ENCODE data around the gene FOXRED1. TPM values are rescaled to one million over a fixed set of nuclear protein-coding genes. Genes with fewer than 3 reads are reported as not detected.

FOXRED1 gene
- total and polyA plus RNA-seq, 3 experiments from 2014 or later, result 16.3 to 42.4 (median 40.3) TPM

DNA sequence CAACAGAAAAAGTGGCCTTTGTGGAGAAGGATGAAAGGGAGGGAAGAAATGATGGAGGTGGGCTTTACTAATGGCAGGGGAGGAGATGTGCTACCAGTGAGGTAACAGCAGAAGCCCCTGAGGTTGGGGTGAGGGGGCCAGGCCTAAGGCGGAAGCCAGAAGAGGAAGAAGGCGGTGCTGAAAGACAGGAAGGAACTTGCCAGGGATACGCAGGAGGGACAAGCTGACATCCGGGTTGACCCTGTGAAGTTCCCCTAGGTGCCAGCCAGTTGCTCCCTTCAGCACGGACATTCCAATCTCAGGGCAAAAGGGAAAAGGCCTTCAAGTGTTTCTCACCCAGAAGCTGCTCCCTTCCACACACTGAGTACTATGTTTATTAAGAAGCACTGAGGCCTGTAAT, 11.6 kb downstream of the FOXRED1 start:
- peak overlapping the region; percentile 32 to 94 (median 76) for H3K27ac Mint-ChIP-seq

DNA sequence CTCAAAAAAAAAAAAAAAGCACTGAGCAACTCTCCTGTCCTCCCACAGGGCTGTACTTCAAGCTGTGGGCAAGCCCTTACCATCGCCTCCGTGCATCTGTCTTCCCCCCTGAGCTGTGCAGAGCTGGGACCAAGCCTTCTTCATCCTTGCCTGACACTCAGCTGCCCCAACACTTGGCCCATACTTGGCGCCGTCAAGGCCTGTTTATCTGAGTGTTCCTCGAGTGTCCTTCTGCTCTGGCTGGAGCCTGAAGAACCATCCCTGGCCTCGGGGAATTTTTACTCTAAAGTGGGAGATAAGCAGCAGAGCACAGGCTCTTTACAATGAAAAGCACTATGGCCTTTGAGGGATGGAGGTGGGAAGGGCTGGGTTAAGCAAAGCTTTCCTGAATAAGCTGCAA, 12.3 kb downstream of the FOXRED1 start:
- Mint-ChIP-seq H3K27ac (peak overlapping the region in 7 of 8 donors; percentile 40 to 98 (median 92)), H3K27me3 (no peaks in the 10 kb centered on the region)

More for the DNA sequence above, 11.6 kb downstream of the FOXRED1 start:
- ChIA-PET CTCF (interaction anchor here (1.3 to 1.7 kb wide), 2 partner anchors 9 to 15 kb away, joined by 4 to 5 read pairs; no protein-coding TSS in a partner anchor), POLR2A (interaction anchor here (3.7 kb wide), 1 partner anchor 12 kb away, joined by 46 read pairs; the partner anchor contains the start of genes FOXRED1 and SRPRA)
- no peaks in the 10 kb centered on the region for H3K27me3 ChIP-seq (ENCODE audit: insufficient read depth, low read length, poor library complexity, severe bottlenecking)
- H3K9me3 ChIP-seq (ENCODE audit: low read length), result no peaks in the 10 kb centered on the region
- Mint-ChIP-seq H3K27me3 (no peaks in the 10 kb centered on the region), H3K36me3 (peaks cover 0 to 25% (median 8%) of the 10 kb centered on the region in 3 donors), H3K4me1 (peaks cover 41 to 48% (median 45%) of the 10 kb centered on the region in 3 donors), H3K9me3 (no peaks in the 10 kb centered on the region), H3K4me3 (peak overlapping the region in 3 of 7 donors; percentile 31 to 97 (median 46))
- H3K4me1 ChIP-seq (ENCODE audit: insufficient read depth, low read length), result peaks cover 40% of the 10 kb centered on the region
- no peak for DNase-seq
- peaks cover 5% of the 10 kb centered on the region for H3K36me3 ChIP-seq (ENCODE audit: insufficient read depth, low read length)
- H3K27ac ChIP-seq (ENCODE audit: low read depth, low read length), result no peak overlapping the region
- no peak overlapping the region for H3K4me3 ChIP-seq (ENCODE audit: low read length)

DNA sequence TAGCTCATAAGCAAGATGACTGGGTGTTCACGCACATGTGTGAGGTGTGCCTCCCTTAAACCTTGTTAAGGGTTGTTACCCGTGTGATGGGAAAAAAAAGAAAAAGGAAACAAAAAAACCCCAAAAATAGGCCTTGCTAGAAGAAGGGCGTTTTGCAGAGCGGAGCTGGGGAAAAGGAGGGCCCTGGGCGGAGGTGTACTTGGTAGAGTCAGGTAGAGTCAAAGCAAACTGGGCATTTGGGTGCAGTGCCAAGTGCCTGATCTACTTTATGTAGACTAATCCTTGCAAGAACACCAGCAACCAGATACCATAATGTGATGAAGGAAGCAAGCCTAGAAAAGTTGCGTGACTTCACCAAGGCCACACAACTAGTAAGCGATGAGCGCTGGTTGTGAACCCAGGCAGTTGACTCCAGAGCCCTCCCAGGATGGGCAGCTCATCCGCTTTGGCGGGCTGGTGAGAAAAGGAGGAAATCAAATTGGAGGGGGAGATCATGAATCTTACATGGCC, 12.8 kb downstream of the FOXRED1 start:
- no peak overlapping the region for H3K4me3 ChIP-seq (ENCODE audit: low read length)
- POLR2A ChIA-PET, result interaction anchor here (0.5 to 3.7 kb wide), 4 partner anchors 12 to 27 kb away, joined by 4 to 46 read pairs (median 6); partner anchors contain the start of genes FOXRED1 and SRPRA
- peak overlapping the region; percentile 74 to 98 (median 93) for H3K27ac Mint-ChIP-seq

More for the DNA sequence above, 12.3 kb downstream of the FOXRED1 start:
- Histone ChIP-seq H3K27ac (ENCODE audit: low read depth, low read length) (no peak overlapping the region), H3K4me3 (ENCODE audit: low read length) (no peak overlapping the region), H3K4me1 (ENCODE audit: insufficient read depth, low read length) (peaks cover 40% of the 10 kb centered on the region), H3K27me3 (ENCODE audit: insufficient read depth, low read length, poor library complexity, severe bottlenecking) (no peaks in the 10 kb centered on the region), H3K9me3 (ENCODE audit: low read length) (no peaks in the 10 kb centered on the region), H3K36me3 (ENCODE audit: insufficient read depth, low read length) (no peaks in the 10 kb centered on the region)
- Mint-ChIP-seq H3K4me1 (peaks cover 41 to 48% (median 47%) of the 10 kb centered on the region in 3 donors), H3K36me3 (peaks cover 0 to 23% (median 6%) of the 10 kb centered on the region in 3 donors), H3K4me3 (peak overlapping the region; percentile 5 to 97 (median 90)), H3K9me3 (no peaks in the 10 kb centered on the region)
- CTCF ChIA-PET, result interaction anchor here (1.3 to 2.8 kb wide), 4 partner anchors 10 to 30 kb away, joined by 4 to 8 read pairs (median 6); partner anchors contain the start of genes FOXRED1 and SRPRA
- POLR2A ChIA-PET, result interaction anchor here (0.6 to 3.7 kb wide), 2 partner anchors 12 to 13 kb away, joined by 4 to 46 read pairs; partner anchors contain the start of genes FOXRED1 and SRPRA
- no peak for DNase-seq

DNA sequence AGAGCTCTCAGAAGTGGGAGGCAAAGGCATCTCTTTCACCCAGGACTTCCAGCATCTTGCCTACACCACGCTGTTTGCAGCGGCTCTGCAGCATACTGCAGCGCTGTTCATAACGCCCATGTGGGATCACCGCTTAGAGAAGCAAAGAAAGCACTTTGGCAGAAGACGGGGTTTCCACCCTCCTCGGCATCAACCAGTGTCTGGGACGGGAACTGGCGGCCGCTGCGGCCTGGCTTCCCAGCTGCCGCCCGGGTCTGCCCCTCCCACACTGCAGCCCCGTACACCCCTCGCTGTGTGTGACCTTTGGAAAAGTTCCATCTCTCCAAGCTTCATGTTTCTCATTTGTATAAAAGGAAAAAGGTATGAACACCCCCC, 13.4 kb downstream of the FOXRED1 start:
- peak in 4 of 5 donors; percentile 8 to 55 (median 38) for DNase-seq
- CTCF ChIA-PET, result interaction anchor here (1.7 to 2.8 kb wide), 3 partner anchors 14 to 29 kb away, joined by 5 to 8 read pairs (median 6); partner anchors contain the start of genes FOXRED1 and SRPRA

More for the DNA sequence above, 12.8 kb downstream of the FOXRED1 start:
- Histone ChIP-seq H3K4me1 (ENCODE audit: insufficient read depth, low read length) (peaks cover 40% of the 10 kb centered on the region), H3K36me3 (ENCODE audit: insufficient read depth, low read length) (no peaks in the 10 kb centered on the region), H3K9me3 (ENCODE audit: low read length) (no peaks in the 10 kb centered on the region), H3K27me3 (ENCODE audit: insufficient read depth, low read length, poor library complexity, severe bottlenecking) (no peaks in the 10 kb centered on the region), H3K27ac (ENCODE audit: low read depth, low read length) (no peak overlapping the region)
- H3K4me3 Mint-ChIP-seq, result peak overlapping the region; percentile 85 to 97 (median 90)
- no peaks in the 10 kb centered on the region for H3K27me3 Mint-ChIP-seq
- peaks cover 0 to 24% (median 6%) of the 10 kb centered on the region in 3 donors for H3K36me3 Mint-ChIP-seq
- DNase-seq, result no peak
- no peaks in the 10 kb centered on the region for H3K9me3 Mint-ChIP-seq
- H3K4me1 Mint-ChIP-seq, result peaks cover 42 to 50% (median 50%) of the 10 kb centered on the region in 3 donors
- CTCF ChIA-PET, result interaction anchor here (1.3 to 2.8 kb wide), 4 partner anchors 10 to 30 kb away, joined by 4 to 8 read pairs (median 6); partner anchors contain the start of genes FOXRED1 and SRPRA

DNA sequence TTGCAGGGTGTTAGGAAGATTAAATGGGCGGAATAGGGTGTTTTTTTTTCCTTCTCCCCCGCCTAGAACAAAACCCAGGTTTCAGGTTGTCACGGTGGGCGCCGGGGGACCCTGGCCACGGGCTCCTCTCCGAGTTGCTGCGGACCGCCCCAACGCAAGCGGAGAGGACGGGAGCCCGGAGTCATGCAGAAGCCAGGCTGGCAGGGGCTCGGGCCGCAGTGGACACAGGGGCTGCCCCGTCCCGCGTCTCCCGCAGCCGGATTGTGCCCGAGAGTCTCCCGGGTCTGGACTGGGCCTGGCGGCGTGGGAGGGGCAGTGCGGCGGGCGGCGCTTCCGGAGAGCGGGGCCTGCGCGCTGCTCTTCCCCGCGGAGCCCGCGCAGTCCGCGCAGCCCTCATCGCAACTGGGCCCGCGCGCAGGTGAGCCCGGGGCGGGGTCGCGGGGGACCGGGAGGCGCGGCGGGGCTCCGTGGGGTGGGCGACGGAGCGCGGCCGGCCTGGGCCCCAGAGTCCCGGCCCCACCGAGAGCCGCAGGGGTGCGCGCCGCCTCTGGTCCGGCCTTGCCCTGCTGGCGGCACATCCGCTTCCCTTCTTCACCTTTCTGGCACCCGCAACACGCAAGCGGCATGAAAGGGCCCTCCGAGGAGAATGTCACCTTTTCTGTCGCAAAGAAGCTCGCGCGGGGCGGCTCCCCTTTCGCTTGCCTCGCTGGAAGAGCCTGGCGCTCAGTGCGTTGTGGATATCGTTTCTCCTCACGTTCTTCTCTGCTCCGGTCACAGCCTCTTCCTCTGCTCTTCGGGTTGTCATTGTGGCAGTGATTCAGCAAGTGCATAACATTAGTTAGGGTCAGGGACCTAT, 14.0 kb downstream of the FOXRED1 start, which contains the start of gene TIRAP:
TIRAP (plus strand) TSS at position 358 of the 856 bp plus-strand sequence. CDS start 7,802 bp downstream, outside the sequence.
- Mint-ChIP-seq H3K9me3 (no peaks in the 10 kb centered on the region), H3K4me3 (peak within 1 kb of the TSS; percentile 92 to 98 (median 97)), H3K4me1 (peaks cover 45 to 53% (median 53%) of the 10 kb centered on the region in 3 donors), H3K36me3 (peaks cover 0 to 16% (median 1%) of the 10 kb centered on the region in 3 donors), H3K27ac (peak within 1 kb of the TSS; percentile 92 to 99 (median 98)), H3K27me3 (no peaks in the 10 kb centered on the region)
- H3K4me1 ChIP-seq (ENCODE audit: insufficient read depth, low read length), result peaks cover 40% of the 10 kb centered on the region
- peak within 1 kb of the TSS; percentile 71 for H3K27ac ChIP-seq (ENCODE audit: low read depth, low read length)
- CTCF ChIA-PET, result interaction anchor here (0.9 to 2.8 kb wide), 5 partner anchors 10 to 198 kb away, joined by 3 to 8 read pairs (median 4); partner anchors contain the start of genes DCPS, FOXRED1 and SRPRA
- H3K36me3 ChIP-seq (ENCODE audit: insufficient read depth, low read length), result no peaks in the 10 kb centered on the region
- POLR2A ChIA-PET, result interaction anchor here (0.5 to 3.7 kb wide), 6 partner anchors 14 to 716 kb away, joined by 3 to 46 read pairs (median 4); partner anchors contain the start of genes DCPS, FOXRED1 and SRPRA
- no peaks in the 10 kb centered on the region for H3K9me3 ChIP-seq (ENCODE audit: low read length)
- peak within 1 kb of the TSS; percentile 88 for H3K4me3 ChIP-seq (ENCODE audit: low read length)
- peak; percentile 44 to 81 (median 74) for DNase-seq
- H3K27me3 ChIP-seq (ENCODE audit: insufficient read depth, low read length, poor library complexity, severe bottlenecking), result no peaks in the 10 kb centered on the region

More for the DNA sequence above, 13.4 kb downstream of the FOXRED1 start:
- no peaks in the 10 kb centered on the region for H3K27me3 Mint-ChIP-seq
- H3K4me3 Mint-ChIP-seq, result peak overlapping the region; percentile 85 to 97 (median 90)
- H3K4me1 Mint-ChIP-seq, result peaks cover 45 to 53% (median 53%) of the 10 kb centered on the region in 3 donors
- H3K4me3 ChIP-seq (ENCODE audit: low read length), result peak overlapping the region; percentile 78
- peak overlapping the region; percentile 71 for H3K27ac ChIP-seq (ENCODE audit: low read depth, low read length)
- POLR2A ChIA-PET, result interaction anchor here (0.5 to 3.7 kb wide), 4 partner anchors 14 to 27 kb away, joined by 4 to 46 read pairs (median 6); partner anchors contain the start of genes DCPS, FOXRED1 and SRPRA
- peaks cover 40% of the 10 kb centered on the region for H3K4me1 ChIP-seq (ENCODE audit: insufficient read depth, low read length)
- no peaks in the 10 kb centered on the region for H3K9me3 ChIP-seq (ENCODE audit: low read length)
- H3K27ac Mint-ChIP-seq, result peak overlapping the region; percentile 74 to 98 (median 93)
- no peaks in the 10 kb centered on the region for H3K27me3 ChIP-seq (ENCODE audit: insufficient read depth, low read length, poor library complexity, severe bottlenecking)
- no peaks in the 10 kb centered on the region for H3K9me3 Mint-ChIP-seq
- peaks cover 0 to 22% (median 6%) of the 10 kb centered on the region in 3 donors for H3K36me3 Mint-ChIP-seq
- no peaks in the 10 kb centered on the region for H3K36me3 ChIP-seq (ENCODE audit: insufficient read depth, low read length)

DNA sequence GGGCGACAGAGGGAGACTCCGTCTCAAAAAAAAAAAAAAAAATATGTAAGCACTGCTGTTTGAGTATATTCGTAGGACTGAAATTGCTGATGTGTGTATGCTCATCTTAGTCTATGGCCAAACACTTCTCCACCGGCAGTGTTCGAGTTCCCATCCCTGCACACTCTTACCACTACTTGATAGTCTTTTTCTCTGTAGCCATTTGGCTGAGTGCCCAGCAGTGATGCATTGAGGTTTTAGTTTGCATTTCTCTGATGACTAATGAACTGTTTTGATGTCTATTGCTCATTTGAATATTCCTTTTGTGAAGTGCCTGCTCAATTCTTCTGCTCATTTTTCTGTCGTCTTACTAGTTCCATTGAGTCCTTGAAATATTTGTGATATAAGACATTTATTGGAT, 15.9 kb downstream of the FOXRED1 start:
- peaks cover 40% of the 10 kb centered on the region for H3K4me1 ChIP-seq (ENCODE audit: insufficient read depth, low read length)
- no peaks in the 10 kb centered on the region for H3K27me3 Mint-ChIP-seq
- POLR2A ChIA-PET, result interaction anchor here (1.2 kb wide), 1 partner anchor 19 kb away, joined by 3 read pairs; the partner anchor contains the start of gene DCPS

DNA sequence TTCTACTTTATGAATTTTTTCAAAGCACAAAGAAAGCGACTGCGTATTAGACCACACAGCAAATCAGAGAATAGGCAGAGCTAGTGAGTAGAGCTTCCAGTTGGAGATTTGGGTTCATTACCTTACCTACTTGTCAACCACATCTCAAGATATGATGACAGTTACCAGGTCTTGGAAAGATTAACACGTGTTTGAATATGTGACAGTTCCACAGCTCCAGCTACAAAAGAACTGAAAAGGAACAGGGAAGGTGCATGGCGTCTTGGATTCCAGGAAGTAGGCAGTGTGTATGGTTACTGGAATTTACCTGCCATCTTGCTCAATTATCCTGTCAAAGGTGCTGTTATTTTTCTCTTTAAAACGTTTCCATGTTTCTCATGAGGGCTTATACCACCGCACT, 19.3 kb downstream of the FOXRED1 start:
- Mint-ChIP-seq H3K27me3 (peaks cover 0 to 1% of the 10 kb centered on the region in 2 donors), H3K9me3 (no peaks in the 10 kb centered on the region), H3K4me3 (no peak overlapping the region), H3K36me3 (peaks cover 0 to 57% (median 8%) of the 10 kb centered on the region in 3 donors), H3K27ac (peak overlapping the region in 2 of 8 donors; percentile 36 to 43), H3K4me1 (peaks cover 21 to 32% (median 27%) of the 10 kb centered on the region in 3 donors)
- no peaks in the 10 kb centered on the region for H3K27me3 ChIP-seq (ENCODE audit: insufficient read depth, low read length, poor library complexity, severe bottlenecking)
- peaks cover 16% of the 10 kb centered on the region for H3K4me1 ChIP-seq (ENCODE audit: insufficient read depth, low read length)
- H3K9me3 ChIP-seq (ENCODE audit: low read length), result no peaks in the 10 kb centered on the region
- POLR2A ChIA-PET, result no interaction called here
- no peak overlapping the region for H3K27ac ChIP-seq (ENCODE audit: low read depth, low read length)
- H3K4me3 ChIP-seq (ENCODE audit: low read length), result no peak overlapping the region
- DNase-seq, result no peak
- H3K36me3 ChIP-seq (ENCODE audit: insufficient read depth, low read length), result peaks cover 23% of the 10 kb centered on the region
- CTCF ChIA-PET, result no interaction called here

More for the DNA sequence above, 15.9 kb downstream of the FOXRED1 start:
- DNase-seq, result peak; percentile 48 to 90 (median 70)
- peak overlapping the region; percentile 87 to 98 (median 96) for H3K4me3 Mint-ChIP-seq
- CTCF ChIA-PET, result no interaction called here
- Histone ChIP-seq H3K27me3 (ENCODE audit: insufficient read depth, low read length, poor library complexity, severe bottlenecking) (no peaks in the 10 kb centered on the region), H3K36me3 (ENCODE audit: insufficient read depth, low read length) (no peaks in the 10 kb centered on the region), H3K4me3 (ENCODE audit: low read length) (no peak overlapping the region), H3K9me3 (ENCODE audit: low read length) (no peaks in the 10 kb centered on the region), H3K27ac (ENCODE audit: low read depth, low read length) (no peak overlapping the region)
- peak overlapping the region; percentile 79 to 95 (median 90) for H3K27ac Mint-ChIP-seq
- H3K9me3 Mint-ChIP-seq, result no peaks in the 10 kb centered on the region
- H3K4me1 Mint-ChIP-seq, result peaks cover 41 to 53% (median 52%) of the 10 kb centered on the region in 3 donors
- H3K36me3 Mint-ChIP-seq, result peaks cover 0 to 29% (median 3%) of the 10 kb centered on the region in 3 donors
